Pancreas (tissue), 10 donors: ENCODE results near the gene FBLN7. TPM values are rescaled to one million over a fixed set of nuclear protein-coding genes. Genes with fewer than 3 reads are reported as not detected.

ENCODE experiments used
- ATAC-seq, 4 donors: fragments of 200-7000 bp; cut with Tn5 transposase; one replicate each; pipeline versions ENCODE4 v1.8.0 to v1.9.1; 2020; ENCODE audit warnings: mild to moderate bottlenecking in 4 of 4, moderate library complexity in 4 of 4
- DNase-seq, 6 donors: peaks; one replicate each; pipeline ENCODE4 v3.0.0-alpha.2; 2020
- FAIRE-seq: peaks from 2 replicates; lab custom pipeline; 2012; peaks lifted over from hg19 to GRCh38; lab: Jason Lieb, UNC
- H3K27ac ChIP-seq, 4 donors: fragments of 200-600 bp; sonication (generic); 1 replicate in 3 of 4; 2 replicates in 1 of 4; pipeline versions ENCODE4 v1.5.0 to v1.8.0; 2020
- H3K27me3 ChIP-seq, 4 donors: fragments of 200-600 bp; one replicate each; pipeline ENCODE4 v1.8.0; 2021
- H3K36me3 ChIP-seq, 3 donors: fragments of 200-600 bp; sonication (generic) in 1 of 3; one replicate each; pipeline versions ENCODE4 v1.5.0 to v1.8.0; 2020 to 2021
- H3K4me1 ChIP-seq, 3 donors: fragments of 200-600 bp; one replicate each; pipeline ENCODE4 v1.8.0; 2021
- H3K4me3 ChIP-seq, 4 donors: fragments of 200-600 bp; sonication (generic) in 2 of 4; one replicate each; pipeline versions ENCODE4 v1.5.0 to v1.8.0; 2020 to 2021
- H3K9me3 ChIP-seq, 4 donors: fragments of 200-600 bp; one replicate each; pipeline ENCODE4 v1.8.0; 2021
- WGBS, 2 donors: extraction: QIAGEN DNeasy Blood & Tissue Kit; methylation state at CpG; one replicate each; pipeline ENCODE4 v1.1.7; 2013; 5-methylcytosine and 5-hydroxymethylcytosine counted together
- intact Hi-C, 3 donors: fragments of 100-400 bp; cut with DNase I; formaldehyde crosslinking; loops; one replicate each; pipeline versions ENCODE4 v1.11.1 to v1.14.2; 2022
- polyA plus RNA-seq, 2 donors: library from polyadenylated mRNA; stranded (reverse); fragments of 200-250 nt; gene quantifications; one replicate each; pipeline ENCODE4 v1.2.3, GENCODE V29; 2013
- total RNA-seq, 6 donors: library from RNA; stranded (reverse); fragmentation: NEBNext Ultra II Directional in 4 of 6; extraction: Animal tissue kit (Norgen Biotek cat#: 25700) in 4 of 6; gene quantifications; one replicate each; pipeline versions ENCODE4 v1.2.1 to v1.2.4, GENCODE V29; 2021 to 2023
- TF ChIP-seq, protein P1 (sequence below), 4 donors: fragments of 200-600 bp; sonication (generic) in 3 of 4; IDR thresholded peaks; one replicate each; pipeline versions ENCODE4 v1.5.0 to v1.8.0; 2021; ENCODE audit warnings: antibody characterized with exemption in 4 of 4
- donor health status: healthy with polysubstance abuse.
- donor health status: DM: no; HTN: no; CAD: no; lungs with moderate emphysema.
- donor health status: DM: no; HTN: no; CAD: no.
- donor health status: control.
- donor health status: control.
- donor health status: Bipolar disorder and iron deficiency.
- donor health status: DM: yes; HTN: yes; CAD: no.
- donor health status: DM: no; HTN: no; CAD: no.
- donor health status: DM: no; HTN: no; CAD: no.
- donor health status: DM: yes; HTN: yes; CAD: no.

Gene FBLN7
- total and polyA plus RNA-seq, 8 donors, result 0.51 to 2.8 (median 0.83) TPM

DNA sequence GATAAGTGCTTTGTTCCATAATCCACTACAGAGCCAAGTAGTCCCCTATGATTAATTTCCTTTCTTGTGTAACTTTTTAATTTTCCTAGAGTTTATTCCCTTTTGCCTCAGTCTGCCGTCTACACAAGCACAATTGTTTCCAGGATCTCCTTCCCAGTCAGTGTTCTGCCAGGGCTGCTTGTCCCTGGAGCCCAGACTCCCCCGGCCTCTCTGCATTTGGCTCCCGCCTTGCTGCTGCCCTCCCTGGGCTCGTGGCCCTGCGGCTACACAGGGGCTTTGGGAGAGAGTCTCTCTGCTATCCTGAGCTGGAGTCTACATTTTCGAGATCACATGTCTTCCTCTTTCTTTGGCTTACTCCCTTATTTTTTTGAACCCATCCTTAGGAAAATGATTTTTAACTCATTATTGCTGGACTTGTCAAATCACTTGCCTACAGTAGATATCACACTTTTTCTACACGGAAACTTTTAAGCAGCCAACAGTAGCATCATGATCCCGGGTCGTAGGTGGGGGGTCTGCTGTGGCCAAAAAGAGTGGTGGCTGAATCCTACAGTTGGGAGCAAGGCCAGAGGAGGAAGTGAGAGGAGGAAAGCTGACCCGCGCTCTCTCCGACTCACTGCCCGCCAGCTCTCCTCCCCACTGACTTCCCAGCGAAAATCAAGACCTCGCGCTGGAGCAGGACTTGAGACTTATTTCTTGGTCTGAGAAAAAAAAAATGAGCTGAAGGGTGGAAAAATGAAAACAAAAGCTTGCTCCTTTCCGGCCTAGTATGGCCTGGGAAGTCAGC, 9.4 kb downstream of the FBLN7 start:
- Histone ChIP-seq H3K4me3 (no peak overlapping the region), H3K9me3 (no peaks in the 10 kb centered on the region), H3K4me1 (no peaks in the 10 kb centered on the region), H3K27me3 (no peaks in the 10 kb centered on the region), H3K27ac (no peak overlapping the region), H3K36me3 (no peaks in the 10 kb centered on the region)
- FAIRE-seq (no peak), ATAC-seq (peak in 2 of 4 donors; percentile 14 to 20), DNase-seq (peak in 1 of 6 donors; percentile 18)
- intact Hi-C loops, result no loop called here
- WGBS, 2 donors, result 83 to 85% methylated on average over 17 of the region's 17 CpGs
- TF ChIP-seq, protein P1, sequence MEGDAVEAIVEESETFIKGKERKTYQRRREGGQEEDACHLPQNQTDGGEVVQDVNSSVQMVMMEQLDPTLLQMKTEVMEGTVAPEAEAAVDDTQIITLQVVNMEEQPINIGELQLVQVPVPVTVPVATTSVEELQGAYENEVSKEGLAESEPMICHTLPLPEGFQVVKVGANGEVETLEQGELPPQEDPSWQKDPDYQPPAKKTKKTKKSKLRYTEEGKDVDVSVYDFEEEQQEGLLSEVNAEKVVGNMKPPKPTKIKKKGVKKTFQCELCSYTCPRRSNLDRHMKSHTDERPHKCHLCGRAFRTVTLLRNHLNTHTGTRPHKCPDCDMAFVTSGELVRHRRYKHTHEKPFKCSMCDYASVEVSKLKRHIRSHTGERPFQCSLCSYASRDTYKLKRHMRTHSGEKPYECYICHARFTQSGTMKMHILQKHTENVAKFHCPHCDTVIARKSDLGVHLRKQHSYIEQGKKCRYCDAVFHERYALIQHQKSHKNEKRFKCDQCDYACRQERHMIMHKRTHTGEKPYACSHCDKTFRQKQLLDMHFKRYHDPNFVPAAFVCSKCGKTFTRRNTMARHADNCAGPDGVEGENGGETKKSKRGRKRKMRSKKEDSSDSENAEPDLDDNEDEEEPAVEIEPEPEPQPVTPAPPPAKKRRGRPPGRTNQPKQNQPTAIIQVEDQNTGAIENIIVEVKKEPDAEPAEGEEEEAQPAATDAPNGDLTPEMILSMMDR (IDR thresholded peaks at IDR 0.05), result no peak

DNA sequence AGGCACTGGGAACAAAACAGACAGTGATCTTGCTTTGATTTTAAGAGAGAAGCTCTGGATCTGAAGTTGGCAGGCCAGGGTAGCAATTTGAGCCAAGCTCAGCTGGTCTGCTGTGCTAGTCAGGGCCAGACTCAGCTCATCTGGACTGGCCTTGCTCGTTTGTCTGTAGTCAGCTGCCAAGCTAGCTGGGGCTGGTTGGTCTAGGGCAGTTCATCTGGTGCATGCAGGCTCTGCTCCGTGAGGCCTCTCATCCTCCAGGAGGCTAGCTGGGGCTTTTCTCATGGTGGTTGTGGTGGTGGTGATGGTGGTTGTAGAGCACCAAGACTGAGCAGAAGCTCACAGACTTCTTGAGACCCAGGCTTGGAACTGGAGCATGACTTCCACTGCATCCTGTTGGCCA, 10.3 kb downstream of the FBLN7 start:
- intact Hi-C loops, result no loop called here
- WGBS, 2 donors, result 63 to 77% methylated on average over 2 of the region's 2 CpGs
- FAIRE-seq (no peak), ATAC-seq (no peak), DNase-seq (no peak)
- no peaks in the 10 kb centered on the region for H3K27me3 ChIP-seq
- no peak overlapping the region for H3K4me3 ChIP-seq
- no peaks in the 10 kb centered on the region for H3K36me3 ChIP-seq
- no peaks in the 10 kb centered on the region for H3K9me3 ChIP-seq
- TF ChIP-seq, protein P1 (IDR thresholded peaks at IDR 0.05), result no peak
- no peak overlapping the region for H3K27ac ChIP-seq
- H3K4me1 ChIP-seq, result no peaks in the 10 kb centered on the region

DNA sequence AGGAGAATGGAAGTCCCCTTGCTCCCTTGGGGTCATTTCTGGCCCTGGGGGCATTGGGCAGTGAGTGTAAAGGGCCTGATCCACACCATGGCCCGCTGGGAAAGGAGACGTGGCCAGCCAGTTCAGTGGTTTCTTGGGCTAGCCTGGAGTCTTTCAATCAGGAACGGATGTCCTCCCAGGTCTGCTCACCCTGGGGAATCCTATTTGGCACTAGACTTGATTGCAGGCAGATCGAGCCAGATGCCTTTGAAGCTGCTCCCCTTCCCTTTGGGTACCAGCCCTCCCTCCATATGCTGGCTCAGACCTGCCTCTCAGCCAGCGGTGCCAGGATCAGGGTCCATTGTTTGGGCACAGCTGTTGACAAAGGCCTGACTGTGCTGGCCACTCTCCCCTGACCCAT, 11.0 kb downstream of the FBLN7 start:
- no peaks in the 10 kb centered on the region for H3K4me1 ChIP-seq
- FAIRE-seq, result no peak

DNA sequence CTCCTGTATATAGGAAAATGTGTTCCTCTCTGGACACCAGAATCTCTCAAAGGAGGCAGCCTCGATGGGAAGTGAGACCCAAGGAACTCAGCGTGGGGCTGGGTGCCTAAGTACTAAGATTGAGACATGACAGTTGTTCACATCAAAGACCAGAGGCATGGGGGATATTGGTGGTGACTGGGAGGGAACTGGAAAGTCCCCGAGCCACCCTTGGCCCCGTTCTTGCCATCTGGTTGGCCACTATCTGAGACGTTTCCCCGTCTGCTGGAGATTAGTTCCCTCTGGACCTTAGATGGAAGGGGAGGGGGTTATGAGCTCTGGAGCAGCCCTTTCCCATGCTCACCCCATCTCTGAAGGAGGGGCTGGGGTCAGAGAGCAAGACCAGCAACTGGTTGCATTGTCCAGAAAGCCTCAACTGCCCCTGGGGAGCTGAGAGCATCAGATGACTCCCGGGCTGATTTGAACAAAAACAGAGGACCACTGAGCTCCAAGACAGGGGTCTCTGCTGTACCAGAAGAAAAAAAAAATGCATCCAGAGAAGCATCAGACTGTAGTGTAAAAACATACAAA, 11.8 kb downstream of the FBLN7 start:
- intact Hi-C loops, result no loop called here
- Histone ChIP-seq H3K4me1 (no peaks in the 10 kb centered on the region), H3K36me3 (no peaks in the 10 kb centered on the region), H3K27me3 (no peaks in the 10 kb centered on the region), H3K9me3 (no peaks in the 10 kb centered on the region), H3K4me3 (no peak overlapping the region), H3K27ac (no peak overlapping the region)
- ATAC-seq (no peak), DNase-seq (no peak), FAIRE-seq (no peak)
- TF ChIP-seq, protein P1 (IDR thresholded peaks at IDR 0.05), result no peak
- 79% methylated on average over 7 of the region's 7 CpGs for WGBS, 2 donors

More for the DNA sequence above, 11.0 kb downstream of the FBLN7 start:
- Histone ChIP-seq H3K9me3 (no peaks in the 10 kb centered on the region), H3K36me3 (no peaks in the 10 kb centered on the region), H3K27me3 (no peaks in the 10 kb centered on the region), H3K27ac (no peak overlapping the region), H3K4me3 (no peak overlapping the region)
- DNase-seq (no peak), ATAC-seq (no peak)
- WGBS, 2 donors, result 83 to 93% methylated on average over 5 of the region's 5 CpGs
- intact Hi-C loops, result no loop called here
- TF ChIP-seq, protein P1 (IDR thresholded peaks at IDR 0.05), result no peak

DNA sequence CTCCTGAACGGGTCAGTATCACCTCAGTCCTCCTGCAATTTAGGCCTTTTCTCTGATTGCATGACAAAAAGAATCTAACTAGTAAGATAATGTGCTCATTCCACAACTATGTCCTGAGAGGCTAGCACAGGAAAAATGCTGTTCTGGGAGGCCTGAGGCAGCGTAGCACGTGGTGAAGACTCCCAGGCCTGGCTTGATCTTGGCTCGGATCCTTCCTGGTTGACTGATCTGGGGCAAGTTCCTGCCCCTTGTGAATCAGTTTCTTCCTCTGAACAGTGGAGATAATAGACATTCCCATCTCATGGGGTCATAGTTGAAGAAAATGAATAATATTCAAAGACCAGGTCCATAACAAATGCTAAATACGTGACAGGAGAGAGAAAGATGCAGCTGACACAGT, 12.3 kb downstream of the FBLN7 start:
- WGBS, 2 donors, result 71% methylated on average over 5 of the region's 5 CpGs
- DNase-seq (no peak), ATAC-seq (peak in 3 of 4 donors; percentile 24 to 42 (median 40)), FAIRE-seq (no peak)
- Histone ChIP-seq H3K27me3 (no peaks in the 10 kb centered on the region), H3K9me3 (no peaks in the 10 kb centered on the region), H3K4me1 (no peaks in the 10 kb centered on the region), H3K36me3 (no peaks in the 10 kb centered on the region), H3K4me3 (no peak overlapping the region), H3K27ac (no peak overlapping the region)
- TF ChIP-seq, protein P1 (IDR thresholded peaks at IDR 0.05), result no peak
- intact Hi-C loops, result no loop called here
